Activated CD4-positive, CD25-positive, alpha-beta regulatory T cell (primary cell): Measurements from ENCODE around the gene KANSL1.
"Not testable (repeated sequence)": the region's sequence is repeated elsewhere in the genome, so short reads cannot be mapped to it uniquely, and the experiment has no call there.

ENCODE experiments used
- DNase-seq, 4 experiments: peaks; one replicate each; lab custom pipeline; 2025; lab: John Stamatoyannopoulos, UW

KANSL1 gene

GRCh38 chr17:46023366-46023765, 169.9 kb downstream of the KANSL1 start:
- DNase-seq, result not testable (repeated sequence)

GRCh38 chr17:46020998-46021397, 172.2 kb downstream of the KANSL1 start:
- no peak for DNase-seq

DNA sequence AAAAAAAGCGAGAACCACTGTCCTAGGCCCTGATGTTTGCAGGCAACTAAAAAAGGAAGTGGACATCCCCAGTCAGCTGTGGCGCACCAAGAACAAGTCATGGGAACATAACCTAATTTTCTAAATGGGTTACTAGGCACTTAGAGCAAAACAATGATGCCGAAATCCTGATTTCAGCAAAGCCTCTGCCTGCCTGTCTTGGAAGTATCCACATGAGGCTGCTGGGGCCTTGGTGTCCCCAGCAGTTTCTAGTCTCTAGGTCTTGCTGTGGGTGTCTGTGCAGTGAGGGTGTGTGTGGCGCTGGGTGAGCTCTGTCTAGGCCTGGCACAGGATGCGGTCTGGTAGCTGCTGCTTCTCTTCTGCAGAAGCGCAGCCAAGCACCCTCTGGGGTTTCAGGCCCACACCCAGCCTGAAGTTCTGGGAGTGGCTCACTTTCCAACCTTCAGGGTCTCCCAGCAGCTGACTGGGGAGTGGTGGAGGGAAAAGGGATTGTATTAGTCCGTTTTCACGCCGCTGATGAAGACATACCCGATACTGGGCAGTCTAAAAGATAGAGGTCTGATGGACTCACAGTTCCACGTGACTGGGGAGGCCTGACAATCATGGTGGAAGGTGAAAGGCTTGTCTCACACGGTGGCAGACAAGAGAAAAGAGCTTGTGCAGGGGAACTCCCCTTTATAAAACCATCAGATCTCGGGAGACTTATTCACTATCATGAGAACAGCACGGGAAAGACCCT, 173.0 kb downstream of the KANSL1 start:
- DNase-seq, result peak in 2 of 4 experiments; percentile 36 to 51

DNA sequence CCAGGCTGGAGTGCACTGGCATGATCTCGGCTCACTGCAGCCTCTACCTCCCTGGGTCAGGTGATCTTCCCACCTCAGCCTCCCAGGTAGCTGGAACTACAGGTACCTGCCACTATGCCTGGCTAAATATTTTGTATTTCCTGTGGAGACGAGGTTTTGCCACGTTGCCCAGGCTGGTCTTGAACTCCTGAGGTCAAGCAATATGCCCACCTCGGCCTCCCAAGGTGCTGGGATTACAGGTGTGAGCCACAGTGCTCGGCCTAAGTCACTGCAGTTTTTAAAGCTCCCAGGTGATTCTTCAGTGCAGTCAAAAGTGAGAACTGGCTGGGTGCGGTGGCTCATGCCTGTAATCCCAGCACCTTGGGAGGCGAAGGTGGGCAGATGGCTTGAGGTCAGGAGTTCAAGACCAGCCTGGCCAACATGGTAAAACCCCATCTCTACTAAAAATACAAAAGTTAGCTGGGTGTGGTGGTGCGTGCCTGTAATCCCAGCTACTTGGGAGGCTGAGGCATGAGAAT, 173.8 kb downstream of the KANSL1 start:
- DNase-seq, result not testable (repeated sequence)

DNA sequence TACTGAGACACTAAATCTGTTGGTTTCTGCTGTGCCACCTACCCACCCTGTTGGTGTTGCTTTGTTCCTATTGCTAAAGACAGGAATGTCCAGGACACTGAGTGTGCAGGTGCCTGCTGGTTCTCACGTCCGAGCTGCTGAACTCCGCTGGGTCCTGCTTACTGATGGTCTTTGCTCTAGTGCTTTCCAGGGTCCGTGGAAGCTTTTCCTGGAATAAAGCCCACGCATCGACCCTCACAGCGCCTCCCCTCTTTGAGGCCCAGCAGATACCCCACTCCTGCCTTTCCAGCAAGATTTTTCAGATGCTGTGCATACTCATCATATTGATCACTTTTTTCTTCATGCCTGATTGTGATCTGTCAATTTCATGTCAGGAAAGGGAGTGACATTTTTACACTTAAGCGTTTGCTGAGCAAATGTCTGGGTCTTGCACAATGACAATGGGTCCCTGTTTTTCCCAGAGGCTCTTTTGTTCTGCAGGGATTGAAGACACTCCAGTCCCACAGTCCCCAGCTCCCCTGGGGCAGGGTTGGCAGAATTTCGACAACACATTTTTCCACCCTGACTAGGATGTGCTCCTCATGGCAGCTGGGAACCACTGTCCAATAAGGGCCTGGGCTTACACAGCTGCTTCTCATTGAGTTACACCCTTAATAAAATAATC, 179.6 kb downstream of the KANSL1 start:
- no peak for DNase-seq

GRCh38 chr17:46013127-46013501, 180.1 kb downstream of the KANSL1 start:
- no peak for DNase-seq

DNA sequence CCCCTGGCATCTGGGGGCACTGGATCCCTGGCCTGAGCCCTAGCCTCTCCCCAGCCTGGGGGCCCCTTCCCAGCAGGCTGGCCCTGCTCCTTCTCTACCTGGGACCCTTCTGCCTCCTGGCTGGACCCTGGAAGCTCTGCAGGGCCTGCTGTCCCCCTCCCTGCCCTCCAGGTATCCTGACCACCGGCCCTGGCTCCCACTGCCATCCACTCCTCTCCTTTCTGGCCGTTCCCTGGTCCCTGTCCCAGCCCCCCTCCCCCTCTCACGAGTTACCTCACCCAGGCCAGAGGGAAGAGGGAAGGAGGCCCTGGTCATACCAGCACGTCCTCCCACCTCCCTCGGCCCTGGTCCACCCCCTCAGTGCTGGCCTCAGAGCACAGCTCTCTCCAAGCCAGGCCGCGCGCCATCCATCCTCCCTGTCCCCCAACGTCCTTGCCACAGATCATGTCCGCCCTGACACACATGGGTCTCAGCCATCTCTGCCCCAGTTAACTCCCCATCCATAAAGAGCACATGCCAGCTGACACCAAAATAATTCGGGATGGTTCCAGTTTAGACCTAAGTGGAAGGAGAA, 180.6 kb downstream of the KANSL1 start:
- no peak for DNase-seq

- DNase-seq, result no peak
These were observed 181.3 kb downstream of the KANSL1 start for GRCh38 chr17:46011711-46012505.

GRCh38 chr17:46010597-46011186, 182.5 kb downstream of the KANSL1 start:
- DNase-seq, result no peak

- no peak for DNase-seq
These were observed 183.3 kb downstream of the KANSL1 start for GRCh38 chr17:46009681-46010596.

GRCh38 chr17:46008591-46008990, 184.6 kb downstream of the KANSL1 start:
- DNase-seq, result no peak

DNA sequence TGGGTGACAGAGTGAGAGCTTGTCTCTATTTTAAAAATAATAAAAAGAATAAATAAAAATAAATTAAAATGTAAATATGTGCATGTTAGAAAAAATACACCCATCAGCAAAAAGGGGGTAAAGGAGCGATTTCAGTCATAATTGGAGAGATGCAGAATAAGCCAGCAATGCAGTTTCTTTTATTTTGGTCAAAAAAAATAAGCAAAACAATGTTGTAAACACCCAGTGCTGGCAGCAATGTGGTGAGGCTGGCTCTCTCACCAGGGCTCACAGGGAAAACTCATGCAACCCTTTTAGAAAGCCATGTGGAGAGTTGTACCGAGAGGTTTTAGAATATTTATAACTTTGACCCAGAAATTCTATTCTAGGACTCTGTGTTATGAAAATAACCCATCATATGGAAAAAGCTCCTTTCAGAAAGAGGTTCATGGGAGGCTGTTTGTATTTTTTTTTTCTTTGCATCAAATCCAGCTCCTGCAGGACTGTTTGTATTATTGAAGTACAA, 185.7 kb downstream of the KANSL1 start:
- no peak for DNase-seq

DNA sequence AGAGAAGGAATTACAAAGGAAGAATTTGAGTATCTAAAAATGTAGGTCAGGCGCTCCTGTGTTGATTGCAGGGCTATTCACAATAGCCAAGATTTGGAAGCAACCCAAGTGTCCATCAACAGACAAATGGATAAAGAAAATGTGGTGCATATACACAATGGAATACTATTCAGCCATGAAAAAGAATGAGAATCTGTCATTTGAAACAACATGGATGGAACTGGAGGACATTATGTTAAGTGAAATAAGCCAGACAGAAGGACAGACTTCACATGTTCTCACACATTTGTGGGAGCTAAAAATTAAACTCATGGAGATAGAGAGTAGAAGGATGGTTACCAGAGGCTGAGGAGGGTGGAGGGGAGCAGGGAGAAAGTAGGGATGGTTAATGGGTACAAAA, 187.1 kb downstream of the KANSL1 start:
- DNase-seq, result not testable (repeated sequence)

GRCh38 chr17:46003907-46004748, 189.1 kb downstream of the KANSL1 start:
- no peak for DNase-seq

DNA sequence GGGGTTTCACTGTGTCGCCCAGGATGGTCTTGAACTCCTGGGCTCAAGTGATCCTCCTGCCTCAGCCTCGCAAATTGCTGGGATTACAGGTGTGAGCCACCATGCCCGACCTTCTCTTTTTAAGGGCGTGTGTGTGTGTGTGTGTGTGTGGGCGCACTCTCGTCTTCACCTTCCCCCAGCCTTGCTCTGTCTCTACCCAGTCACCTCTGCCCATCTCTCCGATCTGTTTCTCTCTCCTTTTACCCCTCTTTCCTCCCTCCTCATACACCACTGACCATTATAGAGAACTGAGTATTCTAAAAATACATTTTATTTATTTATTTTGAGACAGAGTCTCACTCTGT, 190.3 kb downstream of the KANSL1 start:
- no peak for DNase-seq

- DNase-seq, result peak; percentile 29 to 65 (median 58)
These were observed 190.8 kb downstream of the KANSL1 start for GRCh38 chr17:46002311-46002972.

DNA sequence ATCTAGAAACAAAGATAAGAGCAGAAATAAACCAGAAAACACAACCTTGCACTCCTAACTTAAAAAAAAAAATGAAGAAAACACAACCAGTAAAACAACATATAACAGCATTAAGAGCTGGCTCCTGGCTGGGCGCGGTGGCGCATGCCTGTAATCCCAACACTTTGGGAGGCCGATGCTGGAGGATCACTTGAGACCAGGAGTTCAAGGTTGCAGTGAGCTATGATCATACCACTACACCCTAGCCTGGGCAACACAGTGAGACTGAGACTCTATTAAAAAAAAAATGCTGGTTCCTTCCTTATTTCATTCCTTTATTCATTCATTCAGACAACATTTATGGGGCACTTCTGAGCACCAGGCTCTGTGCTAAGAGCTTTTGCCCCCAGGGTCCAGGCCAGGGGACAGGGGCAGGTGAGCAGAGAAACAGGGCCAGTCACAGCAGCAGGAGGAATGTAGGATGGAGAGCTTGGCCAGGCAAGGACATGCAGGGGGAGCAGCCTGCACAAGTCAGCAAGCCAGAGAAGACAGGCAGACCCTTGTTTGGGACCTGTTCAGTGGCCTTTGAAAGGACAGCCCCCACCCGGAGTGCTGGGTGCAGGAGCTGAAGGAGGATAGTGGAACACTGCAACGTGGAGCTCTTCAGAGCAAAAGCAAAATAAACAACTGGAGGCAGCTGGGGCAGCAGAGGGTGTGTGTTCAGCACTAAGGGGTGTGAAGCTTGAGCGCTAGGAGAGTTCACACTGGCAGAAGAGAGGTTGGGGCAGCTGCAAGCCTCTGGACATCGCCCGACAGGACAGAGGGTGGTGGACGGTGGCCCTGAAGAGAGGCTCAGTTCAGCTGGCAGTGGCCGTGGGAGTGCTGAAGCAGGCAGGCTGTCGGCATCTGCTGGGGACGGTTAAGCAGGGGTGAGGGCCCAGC, 191.6 kb downstream of the KANSL1 start:
- DNase-seq, result no peak

DNA sequence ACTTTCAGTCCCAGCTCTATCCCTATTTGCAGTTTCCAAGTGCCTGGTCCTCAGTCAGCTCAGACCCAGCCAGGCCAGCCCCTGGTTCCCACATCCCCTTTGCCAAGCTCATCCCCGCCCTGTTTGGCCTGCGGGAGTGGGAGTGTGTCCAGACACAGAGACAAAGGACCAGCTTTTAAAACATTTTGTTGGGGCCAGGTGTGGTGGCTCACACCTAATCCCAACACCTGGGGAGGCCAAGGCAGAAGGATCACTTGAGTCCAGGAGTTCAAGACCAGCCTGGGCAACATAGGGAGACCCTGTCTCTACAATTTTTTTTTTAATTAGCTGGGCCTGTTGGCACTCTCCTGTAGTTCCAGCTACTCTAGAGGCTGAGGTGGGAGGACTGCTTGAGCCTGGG, 192.5 kb downstream of the KANSL1 start:
- DNase-seq, result no peak
